ENCODE results near the gene SMOC2. TPM values are rescaled to one million over a fixed set of nuclear protein-coding genes. Genes with fewer than 3 reads are reported as not detected.

Gene SMOC2
- polyA plus RNA-seq, 2 of the 4 experiments (the other 2 are of a cell fraction), result not detected

DNA sequence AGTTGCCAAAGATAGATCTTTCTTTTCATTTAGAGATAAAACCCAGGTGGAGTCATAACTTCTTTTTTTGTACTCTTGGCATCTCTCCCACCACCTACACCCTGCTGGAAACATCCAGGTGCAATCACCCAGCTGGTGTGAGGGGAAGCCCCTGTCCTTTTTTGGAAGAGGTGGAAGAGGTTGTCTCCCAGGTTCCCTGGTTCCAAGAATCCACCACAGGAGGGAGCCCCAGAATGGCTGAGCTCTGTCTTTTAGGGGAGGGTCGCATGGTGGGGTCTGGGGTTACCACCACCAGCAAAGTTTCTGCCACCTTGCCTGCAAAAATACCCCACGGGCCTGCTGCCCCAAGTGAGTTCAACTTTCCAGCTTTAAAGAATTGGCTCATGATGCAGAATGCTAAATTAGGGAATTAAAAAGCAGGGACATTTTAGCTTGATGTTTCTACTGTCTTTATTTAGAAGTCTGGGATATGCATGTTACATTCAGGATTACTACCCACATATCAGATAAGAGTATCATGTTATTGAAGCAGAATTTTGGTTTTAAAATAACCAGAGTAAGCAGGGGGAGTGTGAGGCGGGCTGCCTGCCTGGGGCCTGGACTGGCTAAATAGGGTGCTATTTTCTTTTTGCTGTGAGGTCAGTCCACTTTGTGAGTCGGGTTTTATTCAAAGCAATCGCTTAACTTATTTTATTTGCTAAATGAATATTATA lies 11.0 kb downstream of the SMOC2 start:
- CTCF ChIA-PET, result no interaction called here

DNA sequence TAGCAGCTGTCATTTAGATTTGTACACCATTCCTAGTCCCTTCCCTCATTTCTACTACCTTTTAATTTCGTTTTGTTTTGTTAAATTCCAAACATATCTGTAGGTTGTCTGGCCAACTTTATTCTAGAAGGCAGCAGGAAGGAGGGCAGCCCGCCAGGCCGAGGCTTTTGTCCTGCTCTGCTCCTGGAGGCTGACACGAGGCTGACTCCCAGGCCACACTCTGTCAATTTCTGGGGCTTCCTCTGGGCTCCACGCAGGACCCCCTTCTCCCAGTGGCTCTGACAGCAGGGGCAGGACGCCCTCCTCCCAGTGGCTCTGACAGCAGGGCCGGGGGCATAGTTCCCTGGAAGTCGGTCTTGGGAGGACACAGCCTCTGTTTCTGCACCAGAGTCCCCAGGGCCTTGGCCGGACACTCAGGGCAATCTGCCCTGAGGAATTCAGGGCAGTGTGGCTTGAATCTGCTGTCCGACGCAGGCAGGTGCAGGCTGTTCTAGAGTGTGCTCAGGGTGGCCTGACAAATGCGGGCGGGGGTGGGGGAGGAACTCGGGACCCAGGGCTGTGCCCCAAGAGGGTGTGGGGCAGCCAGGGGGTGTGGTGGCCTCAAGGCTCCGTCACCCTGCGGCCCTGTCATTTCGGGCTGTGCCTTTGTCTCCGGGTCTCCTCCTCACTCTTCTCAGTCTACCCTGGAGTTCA lies 11.8 kb downstream of the SMOC2 start:
- CTCF ChIA-PET, result no interaction called here
- Histone ChIP-seq H3K4me2 (no peak overlapping the region), H3K27ac (no peak overlapping the region), H3K9me3 (no peaks in the 10 kb centered on the region), H3K4me3 (no peak overlapping the region), H3K4me1 (no peaks in the 10 kb centered on the region)
- ATAC-seq, result 0 out of 6 replicates have a peak, but pooled peaks of 1 of the 2 experiments have one; percentile 37
- no peak for TF ChIP-seq EHF (CRISPR knock-in tag; IDR thresholded peaks at IDR 0.05)
- TF ChIP-seq CHD4 (IDR thresholded peaks at IDR 0.05; ENCODE audit: borderline replicate concordance), result no peak
- TF ChIP-seq SREBF2 (IDR thresholded peaks at IDR 0.05), result no peak
- TF ChIP-seq ZC3H11A (IDR thresholded peaks at IDR 0.05), result no peak
- no peak for TF ChIP-seq FOSB (CRISPR knock-in tag; IDR thresholded peaks at IDR 0.05)
- no peak for TF ChIP-seq ZNF302 (CRISPR knock-in tag; IDR thresholded peaks at IDR 0.05)
- TF ChIP-seq BHLHE40 (IDR thresholded peaks at IDR 0.05; ENCODE audit: low read depth, low read length), result no peak
- no peak for TF ChIP-seq KDM1A (IDR thresholded peaks at IDR 0.05; ENCODE audit: low read depth)
- no peak for TF ChIP-seq NR3C1 (IDR thresholded peaks at IDR 0.05)
- no peak for TF ChIP-seq CHD2 (IDR thresholded peaks at IDR 0.05; ENCODE audit: low read length, partially characterized antibody)
- TF ChIP-seq PBX3 (IDR thresholded peaks at IDR 0.05), result no peak
- TF ChIP-seq EP300 (IDR thresholded peaks at IDR 0.05), result no peak
- TF ChIP-seq HOXA7 (CRISPR knock-in tag; IDR thresholded peaks at IDR 0.05), result no peak
- TF ChIP-seq RAD21 (conservative IDR thresholded peaks at IDR 0.05 in 1 of 2, IDR thresholded peaks at IDR 0.05 in 1 of 2), result no peak
- TF ChIP-seq POLR2AphosphoS2 (conservative IDR thresholded peaks at IDR 0.05; ENCODE audit: low read length), result no peak
- no peak for TF ChIP-seq CTCF (IDR thresholded peaks at IDR 0.05)
- no peak for TF ChIP-seq FOXS1 (CRISPR knock-in tag; IDR thresholded peaks at IDR 0.05)
- TF ChIP-seq ELK1 (IDR thresholded peaks at IDR 0.05; ENCODE audit: low read depth, low read length), result no peak
- no peak for TF ChIP-seq EHMT2 (IDR thresholded peaks at IDR 0.05; ENCODE audit: low read depth)
- whole genome bisulfite sequencing (ENCODE audit: missing lambda C conversion rate), result 35% methylated on average over 10 of the region's 18 CpGs
- FAIRE-seq, result no peak
- DNase-seq (ENCODE audit: low read depth in 1 of 2, low spot score in 1 of 2), result no peak
- POLR2A ChIA-PET, result no interaction called here

More for the DNA sequence above, 11.0 kb downstream of the SMOC2 start:
- Histone ChIP-seq H3K9me3 (no peaks in the 10 kb centered on the region), H3K4me2 (no peak overlapping the region), H3K4me3 (no peak overlapping the region), H3K4me1 (no peaks in the 10 kb centered on the region), H3K27ac (no peak overlapping the region)
- POLR2A ChIA-PET, result no interaction called here
- DNase-seq (ENCODE audit: low read depth in 1 of 2, low spot score in 1 of 2) (no peak), FAIRE-seq (no peak), ATAC-seq (no peak)
- 18% methylated on average over 5 of the region's 5 CpGs for WGBS (ENCODE audit: missing lambda C conversion rate)
- no peak for TF ChIP-seq NR3C1 (IDR thresholded peaks at IDR 0.05)
- no peak for TF ChIP-seq GATA3 (IDR thresholded peaks at IDR 0.05; ENCODE audit: borderline replicate concordance)
- TF ChIP-seq ZSCAN20 (CRISPR knock-in tag; IDR thresholded peaks at IDR 0.05), result no peak
- TF ChIP-seq, protein P1, sequence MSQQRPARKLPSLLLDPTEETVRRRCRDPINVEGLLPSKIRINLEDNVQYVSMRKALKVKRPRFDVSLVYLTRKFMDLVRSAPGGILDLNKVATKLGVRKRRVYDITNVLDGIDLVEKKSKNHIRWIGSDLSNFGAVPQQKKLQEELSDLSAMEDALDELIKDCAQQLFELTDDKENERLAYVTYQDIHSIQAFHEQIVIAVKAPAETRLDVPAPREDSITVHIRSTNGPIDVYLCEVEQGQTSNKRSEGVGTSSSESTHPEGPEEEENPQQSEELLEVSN (IDR thresholded peaks at IDR 0.05; ENCODE audit: borderline replicate concordance, low read depth), result no peak
- no peak for TF ChIP-seq EHMT2 (IDR thresholded peaks at IDR 0.05; ENCODE audit: low read depth)

Measured in A549 (cell line).